PFSK-1 (cell line): ENCODE data around the gene DNAH10.

ENCODE experiments used
- FOXP2 ChIP-seq: optimal IDR thresholded peaks from 2 replicates; pipeline ENCODE3; 2011; ENCODE audit warnings: borderline replicate concordance, control low read depth, inconsistent platforms; ENCODE audit not compliant: insufficient read depth; ENCODE audit errors: extremely low read length, extremely low read depth
- POLR2AphosphoS5 ChIP-seq: IDR thresholded peaks from 2 replicates; pipeline ENCODE4 v1.6.1; 2012; ENCODE audit warnings: low read depth, mild to moderate bottlenecking, control low read depth, low read length, moderate library complexity
- SIN3A ChIP-seq: IDR thresholded peaks from 2 replicates; pipeline ENCODE4 v1.6.1; 2012; ENCODE audit warnings: mild to moderate bottlenecking, low read length, moderate library complexity, borderline replicate concordance; ENCODE audit not compliant: insufficient read depth
- TAF1 ChIP-seq: IDR thresholded peaks from 2 replicates; pipeline ENCODE4 v1.6.1; 2012; ENCODE audit warnings: low read length, control low read depth, borderline replicate concordance; ENCODE audit not compliant: insufficient read depth
- TF ChIP-seq, protein P1 (sequence below), 2 experiments: IDR thresholded peaks; 2 replicates each; pipeline versions ENCODE4 v1.6.1 to v1.8.0; 2011 to 2012; ENCODE audit warnings: low read depth in 2 of 2, low read length in 2 of 2, control low read depth in 1 of 2, inconsistent platforms in 1 of 2, mild to moderate bottlenecking in 1 of 2, moderate library complexity in 1 of 2; ENCODE audit not compliant: insufficient read depth in 1 of 2

DNAH10 gene

DNA sequence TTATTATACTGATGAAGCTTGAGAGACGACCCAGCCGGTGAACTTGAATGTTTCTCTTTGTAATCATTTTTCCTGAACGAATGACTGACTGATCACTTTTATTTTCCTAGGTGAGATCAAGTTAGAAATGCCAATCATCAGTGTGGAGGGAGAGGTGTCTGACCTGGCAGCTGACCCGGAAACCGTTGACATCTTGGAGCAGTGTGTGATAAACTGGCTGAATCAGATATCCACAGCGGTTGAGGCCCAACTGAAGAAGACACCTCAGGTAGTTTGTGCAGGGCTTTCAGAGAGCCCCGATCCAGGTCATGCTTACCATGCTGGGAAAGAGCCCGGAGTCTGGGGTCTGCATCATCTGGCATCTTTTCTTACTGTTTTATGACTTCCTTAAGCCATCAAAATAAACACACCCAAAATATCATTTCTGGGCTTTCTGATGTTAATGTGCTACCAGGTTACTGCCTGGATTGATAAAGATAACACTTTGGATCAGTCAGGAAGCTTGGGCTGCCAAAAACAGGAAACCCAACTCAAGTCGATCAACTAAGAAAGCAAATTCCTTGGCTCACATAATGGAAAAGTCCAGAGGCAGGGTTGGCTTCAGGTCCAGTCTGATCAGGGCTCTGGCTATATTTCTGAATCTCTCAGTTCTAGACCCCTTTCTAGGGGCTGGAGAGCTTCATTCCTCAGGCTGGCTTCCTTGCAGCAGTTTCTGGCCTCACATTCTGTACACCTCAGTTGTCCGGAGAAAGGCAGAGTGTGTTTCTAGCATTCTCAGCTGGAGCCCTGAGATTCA, 21.1 kb downstream of the DNAH10 start:
- TF ChIP-seq FOXP2, result no peak
- TF ChIP-seq POLR2AphosphoS5, result no peak
- no peak for TF ChIP-seq SIN3A
- TF ChIP-seq, protein P1, sequence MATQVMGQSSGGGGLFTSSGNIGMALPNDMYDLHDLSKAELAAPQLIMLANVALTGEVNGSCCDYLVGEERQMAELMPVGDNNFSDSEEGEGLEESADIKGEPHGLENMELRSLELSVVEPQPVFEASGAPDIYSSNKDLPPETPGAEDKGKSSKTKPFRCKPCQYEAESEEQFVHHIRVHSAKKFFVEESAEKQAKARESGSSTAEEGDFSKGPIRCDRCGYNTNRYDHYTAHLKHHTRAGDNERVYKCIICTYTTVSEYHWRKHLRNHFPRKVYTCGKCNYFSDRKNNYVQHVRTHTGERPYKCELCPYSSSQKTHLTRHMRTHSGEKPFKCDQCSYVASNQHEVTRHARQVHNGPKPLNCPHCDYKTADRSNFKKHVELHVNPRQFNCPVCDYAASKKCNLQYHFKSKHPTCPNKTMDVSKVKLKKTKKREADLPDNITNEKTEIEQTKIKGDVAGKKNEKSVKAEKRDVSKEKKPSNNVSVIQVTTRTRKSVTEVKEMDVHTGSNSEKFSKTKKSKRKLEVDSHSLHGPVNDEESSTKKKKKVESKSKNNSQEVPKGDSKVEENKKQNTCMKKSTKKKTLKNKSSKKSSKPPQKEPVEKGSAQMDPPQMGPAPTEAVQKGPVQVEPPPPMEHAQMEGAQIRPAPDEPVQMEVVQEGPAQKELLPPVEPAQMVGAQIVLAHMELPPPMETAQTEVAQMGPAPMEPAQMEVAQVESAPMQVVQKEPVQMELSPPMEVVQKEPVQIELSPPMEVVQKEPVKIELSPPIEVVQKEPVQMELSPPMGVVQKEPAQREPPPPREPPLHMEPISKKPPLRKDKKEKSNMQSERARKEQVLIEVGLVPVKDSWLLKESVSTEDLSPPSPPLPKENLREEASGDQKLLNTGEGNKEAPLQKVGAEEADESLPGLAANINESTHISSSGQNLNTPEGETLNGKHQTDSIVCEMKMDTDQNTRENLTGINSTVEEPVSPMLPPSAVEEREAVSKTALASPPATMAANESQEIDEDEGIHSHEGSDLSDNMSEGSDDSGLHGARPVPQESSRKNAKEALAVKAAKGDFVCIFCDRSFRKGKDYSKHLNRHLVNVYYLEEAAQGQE (IDR thresholded peaks at IDR 0.05; ENCODE audit: insufficient read depth in 1 of 2, low read depth in 2 of 2, low read length in 2 of 2), result no peak
- TF ChIP-seq TAF1, result no peak

DNA sequence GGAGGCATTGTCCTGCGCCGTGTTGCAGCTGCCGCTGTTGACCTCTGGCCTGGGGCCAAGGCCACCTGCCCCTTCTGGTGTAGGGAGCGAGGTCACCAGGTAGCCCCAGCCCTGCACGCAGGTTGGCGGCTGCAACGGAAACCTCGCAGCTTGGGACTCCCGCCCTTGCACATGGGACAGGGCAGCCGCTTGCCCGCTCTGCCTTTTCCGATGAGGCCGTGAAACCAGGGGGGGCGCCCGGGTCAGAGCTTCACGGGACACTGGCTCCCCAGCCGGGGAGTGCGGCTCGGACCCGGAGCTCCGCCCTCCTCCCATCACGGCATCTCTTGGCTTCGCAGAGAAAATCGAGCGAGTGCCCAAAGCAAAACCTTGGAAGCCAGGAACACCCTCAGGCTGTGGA, 25.4 kb downstream of the DNAH10 start:
- TF ChIP-seq TAF1 (no peak), POLR2AphosphoS5 (no peak), FOXP2 (no peak), SIN3A (no peak)
- TF ChIP-seq, protein P1 (IDR thresholded peaks at IDR 0.05; ENCODE audit: insufficient read depth in 1 of 2, low read depth in 2 of 2, low read length in 2 of 2), result no peak

DNA sequence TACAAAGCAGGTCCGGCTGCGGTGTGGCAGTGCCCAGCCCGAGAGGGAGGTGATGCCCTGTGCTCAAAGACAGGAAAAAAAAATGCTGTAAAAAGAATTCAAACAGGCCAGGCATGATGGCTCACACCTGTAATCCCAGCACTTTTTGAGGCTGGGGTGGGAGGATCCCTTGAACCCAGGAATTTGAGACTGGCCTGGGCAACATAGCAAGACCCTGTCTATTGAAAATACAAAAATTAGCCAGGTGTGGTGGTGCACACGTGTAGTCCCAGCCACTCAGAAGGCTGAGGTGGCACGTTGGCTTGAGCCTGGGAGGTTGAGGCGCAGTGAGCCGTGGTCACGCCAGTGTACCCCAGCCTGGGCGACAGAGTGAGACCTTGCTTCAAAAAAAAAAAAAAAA, 26.4 kb downstream of the DNAH10 start:
- TF ChIP-seq FOXP2 (no peak), SIN3A (no peak), TAF1 (no peak), POLR2AphosphoS5 (no peak)
- TF ChIP-seq, protein P1 (IDR thresholded peaks at IDR 0.05; ENCODE audit: insufficient read depth in 1 of 2, low read depth in 2 of 2, low read length in 2 of 2), result no peak

DNA sequence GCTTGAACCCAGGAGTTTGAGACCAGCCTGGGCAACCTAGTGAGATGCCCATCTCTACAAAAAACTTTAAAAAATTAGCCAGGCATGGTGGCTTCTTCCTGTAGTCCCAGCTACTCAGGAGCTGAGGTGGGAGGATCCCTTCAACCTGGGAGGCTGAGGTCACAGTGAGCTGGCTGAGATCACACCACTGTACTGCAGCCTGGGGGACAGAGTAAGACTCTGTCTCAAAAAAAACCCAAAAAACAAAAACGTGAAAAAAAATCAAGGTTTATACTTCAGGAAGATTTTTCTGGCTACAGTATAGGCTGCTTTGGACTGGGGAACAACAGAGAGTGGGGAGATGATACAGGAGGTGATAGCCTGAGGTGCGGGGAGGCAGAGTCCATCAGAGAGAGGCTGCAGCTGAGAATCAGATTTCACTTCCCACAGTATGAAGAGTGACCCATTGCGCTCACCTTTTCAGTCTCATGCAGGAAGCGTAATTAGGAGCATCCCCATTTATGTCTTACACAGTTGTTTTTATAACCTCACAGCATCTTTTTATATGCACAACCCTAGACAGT, 28.9 kb downstream of the DNAH10 start:
- TF ChIP-seq, protein P1 (IDR thresholded peaks at IDR 0.05; ENCODE audit: insufficient read depth in 1 of 2, low read depth in 2 of 2, low read length in 2 of 2), result no peak
- TF ChIP-seq TAF1, result no peak
- TF ChIP-seq SIN3A, result no peak
- no peak for TF ChIP-seq FOXP2
- TF ChIP-seq POLR2AphosphoS5, result no peak
